Mammary epithelial cell (primary cell): ENCODE measurements around the gene GRID1.

Source experiments
- CTCF ChIP-seq, 2 donors: IDR thresholded peaks in 1 of 2; conservative IDR thresholded peaks in 1 of 2; 2 replicates each; pipeline ENCODE4 v1.5.1; 2011 to 2012; ENCODE audit warnings: inconsistent platforms in 2 of 2, low read length in 2 of 2, mild to moderate bottlenecking in 2 of 2, control low read depth in 1 of 2, low read depth in 1 of 2; ENCODE audit not compliant: insufficient read depth in 1 of 2; ENCODE audit errors: extremely low read depth in 1 of 2
- EZH2 ChIP-seq: IDR thresholded peaks from 2 replicates; pipeline ENCODE4 v1.6.1; 2012; ENCODE audit warnings: low read length, inconsistent platforms, borderline replicate concordance

- TF ChIP-seq EZH2 (no peak), CTCF (conservative IDR thresholded peaks at IDR 0.05 in 1 of 2, IDR thresholded peaks at IDR 0.05 in 1 of 2; ENCODE audit: extremely low read depth in 1 of 2, insufficient read depth in 1 of 2, low read depth in 1 of 2, low read length in 2 of 2) (no peak)
These were observed 576.4 kb downstream of the GRID1 start for GRCh38 chr10:85789982-85790789.
